Erythroblast (primary cell): ENCODE data around the gene KRT40.
"Not testable (repeated sequence)": the region's sequence is repeated elsewhere in the genome, so short reads cannot be mapped to it uniquely, and the experiment has no call there.

ENCODE experiments used
- DNase-seq, 2 experiments: peaks; one replicate each; lab custom pipeline; 2025; lab: John Stamatoyannopoulos, UW
- GATA1 ChIP-seq: IDR thresholded peaks from 2 replicates; pipeline ENCODE4 v1.6.1; 2011; ENCODE audit warnings: low read depth, mild to moderate bottlenecking, control low read depth, low read length, moderate library complexity
- POLR2A ChIP-seq: IDR thresholded peaks from 2 replicates; pipeline ENCODE4 v1.6.1; 2011; ENCODE audit warnings: mild to moderate bottlenecking, low read length

KRT40 gene

GRCh38 chr17:41008811-41009210 is 24.7 kb upstream of the KRT40 start, which contains the start of gene KRTAP3-1:
TSS of gene KRTAP3-1 (minus strand) at chr17:41009128. CDS start at chr17:41009074, 54 bp downstream.
- TF ChIP-seq POLR2A (no peak), GATA1 (no peak)
- no peak for DNase-seq

GRCh38 chr17:41004397-41004796 is 20.3 kb upstream of the KRT40 start:
- TF ChIP-seq POLR2A (no peak), GATA1 (no peak)
- no peak for DNase-seq

GRCh38 chr17:41003926-41004325 is 19.8 kb upstream of the KRT40 start:
- no peak for DNase-seq
- TF ChIP-seq GATA1 (no peak), POLR2A (no peak)

- TF ChIP-seq POLR2A (no peak), GATA1 (no peak)
- no peak for DNase-seq
Observed at GRCh38 chr17:41002814-41003213, 18.7 kb upstream of the KRT40 start.

- no peak for DNase-seq
- TF ChIP-seq POLR2A (no peak), GATA1 (no peak)
Observed at GRCh38 chr17:41001795-41002194, 17.7 kb upstream of the KRT40 start.

GRCh38 chr17:40999563-40999962 is 15.4 kb upstream of the KRT40 start, which contains the start of gene KRTAP3-2:
TSS of gene KRTAP3-2 (minus strand) at chr17:40999906. CDS start at chr17:40999853, 53 bp downstream.
- DNase-seq, result not testable (repeated sequence)

DNA sequence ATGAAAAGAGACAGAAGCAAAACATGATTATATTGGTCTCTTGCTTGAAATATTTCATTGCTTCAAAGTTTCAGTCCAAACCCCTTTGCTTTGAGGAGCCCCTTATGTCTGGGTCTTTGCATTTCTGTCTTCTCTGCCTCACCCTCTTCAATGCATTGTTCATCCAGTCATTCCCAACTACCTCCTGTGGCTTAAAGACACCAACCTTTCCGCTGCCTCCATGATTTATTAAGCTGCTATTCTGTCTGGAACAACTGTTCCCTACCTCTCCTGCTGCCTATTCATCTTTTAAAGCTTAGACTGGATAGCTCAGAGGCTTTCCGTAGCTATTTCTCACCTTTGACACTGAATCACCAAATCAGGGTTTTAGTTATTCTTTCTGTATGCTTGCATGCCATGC is 13.2 kb upstream of the KRT40 start:
- TF ChIP-seq GATA1, result no peak
- TF ChIP-seq POLR2A, result no peak
- DNase-seq, result no peak

DNA sequence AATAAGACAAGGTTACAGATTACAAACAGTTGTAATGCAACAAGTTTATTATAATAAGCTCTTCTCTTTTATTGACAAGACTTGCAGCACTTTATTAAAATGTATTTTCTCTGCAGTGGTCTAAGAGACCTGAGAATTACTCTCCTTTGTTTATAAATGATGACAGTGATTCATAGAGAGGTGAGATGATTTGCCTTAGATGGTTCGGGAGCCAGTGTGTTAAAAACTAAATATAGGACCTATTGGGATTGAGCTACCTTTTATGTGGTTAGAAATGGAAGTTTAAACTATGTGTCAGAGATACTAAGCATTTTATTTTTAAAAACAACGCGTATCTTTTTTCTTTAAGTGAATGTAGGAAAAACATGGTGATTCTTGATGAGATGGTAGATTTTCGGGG is 12.7 kb upstream of the KRT40 start:
- no peak for DNase-seq
- TF ChIP-seq GATA1 (no peak), POLR2A (no peak)

- TF ChIP-seq GATA1 (no peak), POLR2A (no peak)
- no peak for DNase-seq
Observed at GRCh38 chr17:40995116-40995515, 11.0 kb upstream of the KRT40 start.

DNA sequence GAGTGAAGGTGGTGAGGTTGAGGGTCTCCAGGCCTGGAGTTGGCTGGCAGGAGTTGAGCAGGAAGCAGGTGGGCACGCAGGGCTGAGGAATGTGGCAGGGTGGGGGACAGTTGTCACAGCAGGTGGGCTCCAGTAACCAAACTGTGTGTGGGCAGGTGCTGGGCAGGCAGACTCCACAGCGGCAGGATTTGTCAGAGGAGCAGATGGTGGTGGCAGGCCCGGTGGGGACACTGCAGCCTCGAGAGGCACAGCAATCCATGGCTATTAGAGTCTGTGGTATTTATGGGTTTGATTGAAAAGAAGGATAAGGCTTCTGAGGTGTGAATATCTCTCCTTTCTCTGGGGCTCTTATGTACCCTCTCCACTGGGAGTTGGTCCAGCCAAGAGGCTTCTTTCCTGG is 9.7 kb upstream of the KRT40 start, which contains the start of gene KRTAP3-3:
KRTAP3-3 (minus strand) TSS at position 326 of the 400 bp plus-strand sequence; CDS start at position 259, 67 bp downstream.
- TF ChIP-seq POLR2A (no peak), GATA1 (no peak)
- no peak for DNase-seq

GRCh38 chr17:40993084-40993483 is 9.0 kb upstream of the KRT40 start:
- TF ChIP-seq GATA1 (no peak), POLR2A (no peak)

GRCh38 chr17:40992666-40993065 is 8.5 kb upstream of the KRT40 start:
- DNase-seq, result no peak
- no peak for TF ChIP-seq GATA1
- TF ChIP-seq POLR2A, result no peak

More at GRCh38 chr17:40993084-40993483, 9.0 kb upstream of the KRT40 start:
- no peak for DNase-seq

DNA sequence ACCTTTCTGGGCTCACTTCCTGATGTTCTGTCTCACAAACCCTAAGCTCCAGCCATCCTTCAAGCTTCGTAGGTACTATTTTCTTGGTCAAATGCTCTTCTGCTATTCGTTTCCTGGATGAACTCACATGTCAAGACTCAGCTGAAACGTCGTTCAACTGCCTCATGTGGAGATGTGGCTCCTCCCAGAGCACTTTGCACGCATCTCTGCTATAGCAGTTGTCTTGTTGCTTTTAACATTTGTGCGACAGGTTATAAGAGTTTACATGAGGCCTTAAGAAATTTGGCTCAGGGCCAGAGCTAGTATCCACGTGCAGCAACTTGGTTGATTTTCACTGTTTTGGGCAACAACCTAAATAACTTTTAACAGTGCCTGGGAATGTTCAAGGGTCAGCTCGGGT is 2.8 kb upstream of the KRT40 start:
- no peak for DNase-seq
- TF ChIP-seq POLR2A, result no peak
- TF ChIP-seq GATA1, result no peak

DNA sequence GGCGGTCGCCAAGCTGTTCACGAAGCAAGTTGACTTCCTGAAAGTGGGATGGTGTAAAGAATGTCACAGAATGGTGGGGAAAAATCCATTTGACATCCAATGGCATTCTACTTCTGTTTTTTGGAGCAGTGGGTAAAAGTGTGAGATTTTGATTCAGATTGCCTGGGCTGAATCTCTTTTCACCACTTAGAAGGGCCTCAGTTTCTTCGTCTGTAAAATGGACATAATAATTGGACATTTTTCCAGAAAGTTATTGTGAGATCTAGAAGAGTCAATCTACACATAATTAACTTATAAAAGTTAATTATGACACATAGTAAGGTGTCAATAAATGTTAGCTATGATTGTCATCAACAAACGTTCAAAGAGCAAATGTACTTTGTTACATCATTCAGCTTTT is 3.0 kb downstream of the KRT40 start:
- no peak for DNase-seq
- TF ChIP-seq POLR2A, result no peak
- TF ChIP-seq GATA1, result no peak

DNA sequence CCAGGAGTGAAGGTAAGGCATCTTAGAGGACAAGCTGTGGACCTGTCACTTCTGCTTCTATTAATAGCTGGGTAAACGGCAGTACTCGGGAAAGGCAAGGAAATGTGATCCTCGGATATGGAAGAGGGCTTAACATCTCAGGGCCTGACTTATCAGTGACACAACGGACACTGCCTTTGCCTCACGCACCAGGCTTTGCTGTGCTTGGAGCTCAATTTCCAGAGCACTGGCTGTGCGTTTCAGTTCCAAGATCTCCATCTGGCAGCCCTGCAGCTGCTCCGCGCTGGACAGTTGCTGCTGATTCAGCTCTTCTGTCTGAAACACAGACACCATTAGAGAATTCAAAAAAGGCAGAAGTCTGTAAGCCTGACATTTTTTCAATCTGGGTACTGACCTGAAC is 3.5 kb downstream of the KRT40 start:
- TF ChIP-seq POLR2A, result no peak
- no peak for TF ChIP-seq GATA1
- DNase-seq, result no peak

DNA sequence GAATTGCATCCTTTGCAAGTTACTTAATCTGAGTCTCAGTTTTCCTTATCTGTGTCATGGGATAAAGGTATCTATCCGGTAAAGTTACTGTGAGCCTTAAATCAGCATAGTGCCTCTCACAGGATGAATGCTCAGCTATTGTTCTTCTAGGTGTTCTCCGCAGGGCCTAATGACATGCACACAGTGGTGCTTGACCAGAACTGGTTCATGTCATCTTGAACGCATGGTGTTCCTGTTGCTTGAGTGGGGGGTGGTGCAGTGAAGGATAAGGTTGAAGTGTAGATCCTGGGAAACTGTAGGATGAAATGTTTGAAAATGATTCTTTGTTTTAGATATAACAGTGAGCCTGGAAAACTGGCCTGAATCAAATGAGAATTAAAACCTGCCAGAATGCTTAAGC is 4.0 kb downstream of the KRT40 start:
- TF ChIP-seq GATA1, result no peak
- TF ChIP-seq POLR2A, result no peak
- no peak for DNase-seq
